ENCODE results near the gene SHROOM3. TPM values are rescaled to one million over a fixed set of nuclear protein-coding genes. Genes with fewer than 3 reads are reported as not detected.

SHROOM3 gene
- total RNA-seq, 2 experiments from 2014 or later, result not detected

GRCh38 chr4:76563454-76564122, 128.6 kb downstream of the SHROOM3 start:
- Histone ChIP-seq H3K4me1 (ENCODE audit: insufficient read depth, low read length) (no peaks in the 10 kb centered on the region), H3K9me3 (ENCODE audit: control insufficient read depth in 1 of 2, insufficient read depth in 1 of 2, low read length in 2 of 2) (no peaks in the 10 kb centered on the region), H3K4me3 (ENCODE audit: low read length) (no peak overlapping the region), H3K36me3 (ENCODE audit: insufficient read depth, low read length) (no peaks in the 10 kb centered on the region), H3K27ac (ENCODE audit: low read depth in 1 of 2, low read length in 2 of 2) (no peak overlapping the region), H3K27me3 (ENCODE audit: control insufficient read depth in 1 of 2, insufficient read depth in 2 of 2, low read length in 2 of 2) (peaks cover 0 to 3% of the 10 kb centered on the region in 2 experiments)
- CTCF ChIA-PET, result no interaction called here
- H3K4me1 Mint-ChIP-seq (ENCODE audit: low read depth), result no peaks in the 10 kb centered on the region
- no peak for TF ChIP-seq CTCF (IDR thresholded peaks at IDR 0.05)
- H3K4me3 Mint-ChIP-seq, result no peak overlapping the region
- ATAC-seq (ENCODE audit: poor library complexity) (no peak), DNase-seq (no peak)
- H3K9me3 Mint-ChIP-seq, result no peaks in the 10 kb centered on the region
- POLR2A ChIA-PET, result no interaction called here
- no peak overlapping the region for H3K27ac Mint-ChIP-seq
- no peaks in the 10 kb centered on the region for H3K36me3 Mint-ChIP-seq (ENCODE audit: low read depth)
- H3K27me3 Mint-ChIP-seq, result peaks cover 12% of the 10 kb centered on the region
- intact Hi-C loops (cut with DNase I, micrococcal nuclease), result no loop called here

GRCh38 chr4:76564123-76564915, 129.3 kb downstream of the SHROOM3 start:
- Mint-ChIP-seq H3K36me3 (ENCODE audit: low read depth) (no peaks in the 10 kb centered on the region), H3K9me3 (no peaks in the 10 kb centered on the region), H3K4me1 (ENCODE audit: low read depth) (no peaks in the 10 kb centered on the region), H3K4me3 (no peak overlapping the region), H3K27me3 (peaks cover 8% of the 10 kb centered on the region), H3K27ac (no peak overlapping the region)
- CTCF ChIA-PET, result no interaction called here
- POLR2A ChIA-PET, result no interaction called here
- no peak for ATAC-seq (ENCODE audit: poor library complexity)
- Histone ChIP-seq H3K4me1 (ENCODE audit: insufficient read depth, low read length) (no peaks in the 10 kb centered on the region), H3K9me3 (ENCODE audit: control insufficient read depth in 1 of 2, insufficient read depth in 1 of 2, low read length in 2 of 2) (no peaks in the 10 kb centered on the region), H3K27me3 (ENCODE audit: control insufficient read depth in 1 of 2, insufficient read depth in 2 of 2, low read length in 2 of 2) (peaks cover 0 to 3% of the 10 kb centered on the region in 2 experiments), H3K27ac (ENCODE audit: low read depth in 1 of 2, low read length in 2 of 2) (no peak overlapping the region), H3K4me3 (ENCODE audit: low read length) (no peak overlapping the region), H3K36me3 (ENCODE audit: insufficient read depth, low read length) (no peaks in the 10 kb centered on the region)
- intact Hi-C loops (cut with DNase I, micrococcal nuclease), result no loop called here
- TF ChIP-seq CTCF (IDR thresholded peaks at IDR 0.05), result no peak
- no peak for DNase-seq

- ChIA-PET CTCF (no interaction called here), POLR2A (no interaction called here)
- Mint-ChIP-seq H3K4me1 (ENCODE audit: low read depth) (no peaks in the 10 kb centered on the region), H3K27ac (no peak overlapping the region), H3K27me3 (no peaks in the 10 kb centered on the region), H3K4me3 (no peak overlapping the region), H3K36me3 (ENCODE audit: low read depth) (no peaks in the 10 kb centered on the region), H3K9me3 (no peaks in the 10 kb centered on the region)
- intact Hi-C loops (cut with DNase I, micrococcal nuclease), result no loop called here
- Histone ChIP-seq H3K4me1 (ENCODE audit: insufficient read depth, low read length) (no peaks in the 10 kb centered on the region), H3K27ac (ENCODE audit: low read depth in 1 of 2, low read length in 2 of 2) (no peak overlapping the region), H3K36me3 (ENCODE audit: insufficient read depth, low read length) (no peaks in the 10 kb centered on the region), H3K9me3 (ENCODE audit: control insufficient read depth in 1 of 2, insufficient read depth in 1 of 2, low read length in 2 of 2) (no peaks in the 10 kb centered on the region), H3K4me3 (ENCODE audit: low read length) (no peak overlapping the region), H3K27me3 (ENCODE audit: control insufficient read depth in 1 of 2, insufficient read depth in 2 of 2, low read length in 2 of 2) (peaks cover 0 to 6% of the 10 kb centered on the region in 2 experiments)
- DNase-seq, result no peak
- no peak for ATAC-seq (ENCODE audit: poor library complexity)
- no peak for TF ChIP-seq CTCF (IDR thresholded peaks at IDR 0.05)
Measured at GRCh38 chr4:76568262-76568661, 133.2 kb downstream of the SHROOM3 start.
